ENCODE results near the gene TNIK.

- TF ChIP-seq CTCF (IDR thresholded peaks at IDR 0.05) (no peak), POLR2A (IDR thresholded peaks at IDR 0.05) (no peak)
Observed at GRCh38 chr3:171225708-171226107, 234.5 kb downstream of the TNIK start.
